ENCODE results near the gene IL20RA. TPM values are rescaled to one million over a fixed set of nuclear protein-coding genes. Genes with fewer than 3 reads are reported as not detected.

IL20RA gene
- total RNA-seq, 1 donor from 2014 or later = not detected

- H3K4me1 Mint-ChIP-seq (ENCODE audit: unreplicated experiment) = no peaks in the 10 kb centered on the region
- no peak overlapping the region for H3K27ac Mint-ChIP-seq (ENCODE audit: unreplicated experiment)
- DNase-seq (ENCODE audit: extremely low spot score, unreplicated experiment) = no peak
- no peaks in the 10 kb centered on the region for H3K36me3 Mint-ChIP-seq (ENCODE audit: unreplicated experiment)
- no peak overlapping the region for H3K4me3 Mint-ChIP-seq (ENCODE audit: unreplicated experiment)
- TF ChIP-seq, protein P1, sequence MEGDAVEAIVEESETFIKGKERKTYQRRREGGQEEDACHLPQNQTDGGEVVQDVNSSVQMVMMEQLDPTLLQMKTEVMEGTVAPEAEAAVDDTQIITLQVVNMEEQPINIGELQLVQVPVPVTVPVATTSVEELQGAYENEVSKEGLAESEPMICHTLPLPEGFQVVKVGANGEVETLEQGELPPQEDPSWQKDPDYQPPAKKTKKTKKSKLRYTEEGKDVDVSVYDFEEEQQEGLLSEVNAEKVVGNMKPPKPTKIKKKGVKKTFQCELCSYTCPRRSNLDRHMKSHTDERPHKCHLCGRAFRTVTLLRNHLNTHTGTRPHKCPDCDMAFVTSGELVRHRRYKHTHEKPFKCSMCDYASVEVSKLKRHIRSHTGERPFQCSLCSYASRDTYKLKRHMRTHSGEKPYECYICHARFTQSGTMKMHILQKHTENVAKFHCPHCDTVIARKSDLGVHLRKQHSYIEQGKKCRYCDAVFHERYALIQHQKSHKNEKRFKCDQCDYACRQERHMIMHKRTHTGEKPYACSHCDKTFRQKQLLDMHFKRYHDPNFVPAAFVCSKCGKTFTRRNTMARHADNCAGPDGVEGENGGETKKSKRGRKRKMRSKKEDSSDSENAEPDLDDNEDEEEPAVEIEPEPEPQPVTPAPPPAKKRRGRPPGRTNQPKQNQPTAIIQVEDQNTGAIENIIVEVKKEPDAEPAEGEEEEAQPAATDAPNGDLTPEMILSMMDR (IDR thresholded peaks at IDR 0.05) = no peak
- H3K27me3 Mint-ChIP-seq (ENCODE audit: unreplicated experiment) = peaks cover 5% of the 10 kb centered on the region
- H3K9me3 Mint-ChIP-seq (ENCODE audit: unreplicated experiment) = no peaks in the 10 kb centered on the region
Observed at GRCh38 chr6:137006056-137006455, 38.7 kb downstream of the IL20RA start.

DNA sequence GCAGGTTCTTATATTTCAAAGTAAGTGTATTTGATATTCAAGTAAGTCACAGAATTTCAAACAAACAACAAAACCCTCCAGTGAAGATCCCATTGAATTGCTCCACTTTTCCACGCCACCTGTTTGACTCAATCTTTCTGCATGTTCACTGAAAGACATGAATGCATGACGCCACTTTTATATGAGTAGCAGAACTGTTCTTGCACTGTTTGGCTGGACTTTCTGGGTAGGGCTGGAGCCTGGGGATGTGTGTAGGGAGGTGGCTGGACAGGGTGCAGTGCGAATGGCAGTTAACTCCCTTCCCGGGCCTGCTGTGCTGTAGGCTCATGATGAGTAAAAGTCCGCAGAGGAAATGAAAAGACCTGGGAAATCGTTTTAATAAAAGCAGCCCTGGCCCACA is 39.7 kb downstream of the IL20RA start:
- DNase-seq (ENCODE audit: extremely low spot score, unreplicated experiment) = no peak
- TF ChIP-seq, protein P1 (IDR thresholded peaks at IDR 0.05) = no peak
- no peak overlapping the region for H3K4me3 Mint-ChIP-seq (ENCODE audit: unreplicated experiment)
- no peaks in the 10 kb centered on the region for H3K36me3 Mint-ChIP-seq (ENCODE audit: unreplicated experiment)
- no peak overlapping the region for H3K27ac Mint-ChIP-seq (ENCODE audit: unreplicated experiment)
- H3K27me3 Mint-ChIP-seq (ENCODE audit: unreplicated experiment) = peaks cover 5% of the 10 kb centered on the region
- no peaks in the 10 kb centered on the region for H3K9me3 Mint-ChIP-seq (ENCODE audit: unreplicated experiment)
- H3K4me1 Mint-ChIP-seq (ENCODE audit: unreplicated experiment) = no peaks in the 10 kb centered on the region

- Mint-ChIP-seq H3K36me3 (ENCODE audit: unreplicated experiment) (no peaks in the 10 kb centered on the region), H3K27me3 (ENCODE audit: unreplicated experiment) (peaks cover 5% of the 10 kb centered on the region), H3K9me3 (ENCODE audit: unreplicated experiment) (no peaks in the 10 kb centered on the region), H3K4me1 (ENCODE audit: unreplicated experiment) (no peaks in the 10 kb centered on the region), H3K4me3 (ENCODE audit: unreplicated experiment) (no peak overlapping the region), H3K27ac (ENCODE audit: unreplicated experiment) (no peak overlapping the region)
- TF ChIP-seq, protein P1 (IDR thresholded peaks at IDR 0.05) = no peak
- DNase-seq (ENCODE audit: extremely low spot score, unreplicated experiment) = no peak
Observed at GRCh38 chr6:137002505-137002904, 42.3 kb downstream of the IL20RA start.

DNA sequence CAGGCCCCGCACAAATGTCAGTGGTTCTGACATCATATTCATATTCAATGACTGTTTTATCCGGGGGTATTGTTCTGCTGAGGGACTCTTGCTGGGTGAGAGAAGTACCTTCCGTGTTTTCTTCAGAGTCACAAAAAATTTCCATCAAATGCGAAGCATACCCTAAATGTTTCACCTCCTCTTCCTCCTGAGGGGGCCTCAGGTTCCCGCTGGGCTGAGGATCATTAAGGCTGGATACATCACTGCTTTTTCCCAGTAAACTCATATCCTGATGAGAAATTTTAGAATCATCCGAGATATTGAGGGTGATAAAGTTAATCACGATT is 42.8 kb downstream of the IL20RA start:
- Mint-ChIP-seq H3K27me3 (ENCODE audit: unreplicated experiment) (peaks cover 5% of the 10 kb centered on the region), H3K4me1 (ENCODE audit: unreplicated experiment) (no peaks in the 10 kb centered on the region), H3K36me3 (ENCODE audit: unreplicated experiment) (no peaks in the 10 kb centered on the region), H3K4me3 (ENCODE audit: unreplicated experiment) (no peak overlapping the region), H3K27ac (ENCODE audit: unreplicated experiment) (no peak overlapping the region), H3K9me3 (ENCODE audit: unreplicated experiment) (no peaks in the 10 kb centered on the region)
- no peak for DNase-seq (ENCODE audit: extremely low spot score, unreplicated experiment)
- TF ChIP-seq, protein P1 (IDR thresholded peaks at IDR 0.05) = no peak

DNA sequence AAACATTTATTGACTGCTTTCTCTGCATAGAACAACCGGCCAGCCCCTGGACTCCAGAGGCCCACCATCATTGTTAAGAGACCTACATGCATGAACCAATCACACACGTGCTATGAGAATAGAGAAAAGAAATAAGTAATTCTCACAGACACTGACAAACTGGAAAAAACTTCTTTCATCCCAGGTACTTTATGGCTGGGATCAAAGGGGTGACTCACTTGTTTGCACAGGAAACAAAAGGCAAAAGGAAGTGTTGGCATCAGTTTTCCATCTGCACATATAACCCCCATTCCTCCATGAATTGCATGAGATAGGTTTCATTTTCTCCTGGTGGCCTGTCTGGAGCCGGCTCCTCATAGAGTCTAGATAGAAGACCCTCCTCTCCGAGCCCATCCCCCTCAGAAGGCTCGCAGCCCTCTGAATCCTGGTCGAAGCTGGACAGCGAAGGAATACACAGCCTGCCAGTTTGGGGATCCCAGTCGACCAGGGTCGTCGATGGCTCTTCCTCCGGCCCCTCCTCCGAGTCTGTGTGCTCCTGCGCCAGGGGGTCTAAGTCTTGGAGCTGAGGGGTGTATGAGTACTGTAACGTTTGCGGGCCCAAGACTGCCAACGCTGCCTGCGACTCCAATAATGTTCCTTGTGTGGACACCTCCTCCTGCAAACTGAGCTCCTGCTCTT is 43.3 kb downstream of the IL20RA start:
- Mint-ChIP-seq H3K4me3 (ENCODE audit: unreplicated experiment) (no peak overlapping the region), H3K27me3 (ENCODE audit: unreplicated experiment) (peaks cover 5% of the 10 kb centered on the region), H3K9me3 (ENCODE audit: unreplicated experiment) (no peaks in the 10 kb centered on the region), H3K27ac (ENCODE audit: unreplicated experiment) (no peak overlapping the region), H3K4me1 (ENCODE audit: unreplicated experiment) (no peaks in the 10 kb centered on the region), H3K36me3 (ENCODE audit: unreplicated experiment) (no peaks in the 10 kb centered on the region)
- DNase-seq (ENCODE audit: extremely low spot score, unreplicated experiment) = no peak
- TF ChIP-seq, protein P1 (IDR thresholded peaks at IDR 0.05) = no peak

Data from osteocyte (in vitro differentiated cells).